HG03520 (cell line): ENCODE measurements around the gene TIMP3.
"Not testable (repeated sequence)": the region's sequence is repeated elsewhere in the genome, so short reads cannot be mapped to it uniquely, and the experiment has no call there.

Experiments used
- ATAC-seq: cut with Tn5 transposase; IDR thresholded peaks from one replicate; pipeline ENCODE4 v1.9.1; 2021; ENCODE audit warnings: mild to moderate bottlenecking, moderate library complexity; ENCODE audit not compliant: unreplicated experiment

Gene TIMP3

GRCh38 chr22:32801537-32802236 is at the start of gene TIMP3:
TSS of gene TIMP3 (plus strand) at chr22:32801705. CDS start at chr22:32802002, 297 bp downstream.
- no peak for ATAC-seq

- ATAC-seq = no peak
Observed at GRCh38 chr22:32752326-32752725, 49.2 kb upstream of the TIMP3 start.

- no peak for ATAC-seq
Observed at GRCh38 chr22:32752816-32753520, 48.5 kb upstream of the TIMP3 start.

GRCh38 chr22:32753591-32753990 is 47.9 kb upstream of the TIMP3 start:
- no peak for ATAC-seq

- no peak for ATAC-seq
Observed at GRCh38 chr22:32754413-32755041, 47.0 kb upstream of the TIMP3 start.

- not testable (repeated sequence) for ATAC-seq
Observed at GRCh38 chr22:32757086-32757762, 44.3 kb upstream of the TIMP3 start.

GRCh38 chr22:32758866-32759385 is 42.6 kb upstream of the TIMP3 start:
- ATAC-seq = no peak

- no peak for ATAC-seq
Observed at GRCh38 chr22:32760396-32760795, 41.1 kb upstream of the TIMP3 start.

- ATAC-seq = no peak
Observed at GRCh38 chr22:32760815-32761214, 40.7 kb upstream of the TIMP3 start.

GRCh38 chr22:32761251-32761903 is 40.1 kb upstream of the TIMP3 start:
- no peak for ATAC-seq

- no peak for ATAC-seq
Observed at GRCh38 chr22:32764330-32765131, 37.0 kb upstream of the TIMP3 start.

GRCh38 chr22:32765132-32765618 is 36.3 kb upstream of the TIMP3 start:
- no peak for ATAC-seq

- ATAC-seq = no peak
Observed at GRCh38 chr22:32771756-32772155, 29.7 kb upstream of the TIMP3 start.

- ATAC-seq = no peak
Observed at GRCh38 chr22:32775957-32776356, 25.5 kb upstream of the TIMP3 start.

GRCh38 chr22:32776397-32776796 is 25.1 kb upstream of the TIMP3 start:
- ATAC-seq = no peak

GRCh38 chr22:32776802-32777201 is 24.7 kb upstream of the TIMP3 start:
- no peak for ATAC-seq

GRCh38 chr22:32777987-32778386 is 23.5 kb upstream of the TIMP3 start:
- no peak for ATAC-seq

- no peak for ATAC-seq
Observed at GRCh38 chr22:32780726-32781310, 20.7 kb upstream of the TIMP3 start.

- ATAC-seq = no peak
Observed at GRCh38 chr22:32781695-32782094, 19.8 kb upstream of the TIMP3 start.
